Measurements from ENCODE around the gene MYPN.

DNA sequence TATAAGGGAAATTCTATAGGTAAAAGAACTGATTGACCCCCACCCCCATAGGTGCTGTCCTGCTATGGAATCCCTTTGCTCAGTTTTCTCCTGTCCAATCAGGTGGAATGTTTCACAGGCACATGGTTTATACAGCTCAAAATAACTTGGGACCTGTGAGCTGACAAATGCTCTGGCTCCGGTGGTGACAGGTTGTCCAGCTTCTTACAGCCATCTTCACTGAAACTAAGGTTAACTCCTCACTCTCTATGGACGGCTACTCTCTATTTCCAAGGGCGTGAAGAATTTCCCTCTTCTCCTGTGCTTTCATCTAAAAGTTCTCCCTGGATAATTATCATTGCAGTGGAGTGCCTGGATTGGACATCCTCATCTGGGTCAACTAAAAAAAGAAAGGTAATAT, at the start of gene MYPN:
- no peak for TF ChIP-seq EZH2phosphoT487 (IDR thresholded peaks at IDR 0.05; ENCODE audit: borderline replicate concordance, low read length)
- no peak for TF ChIP-seq EZH2 (IDR thresholded peaks at IDR 0.05; ENCODE audit: low read length, unreplicated experiment)

All from PC-3 (cell line).